K562 (cell line): ENCODE measurements around the gene MAD1L1. TPM values are rescaled to one million over a fixed set of nuclear protein-coding genes. Genes with fewer than 3 reads are reported as not detected.

Experiments
- ATAC-seq: fragments of 200-7000 bp; cut with Tn5 transposase; 3 replicates; pipeline ENCODE4 v1.9.1; 2020; ENCODE audit warnings: moderate library complexity
- BruUV-seq: library from RNA; stranded (reverse); fragments of 400-500 nt; replicated peaks from 2 replicates; lab custom pipeline; 2021; lab: Mats Ljungman, UMichigan
- CTCF ChIA-PET: fragments of 300-600 bp; formaldehyde crosslinking; extraction: SDS; loops from one replicate; lab custom pipeline; 2021; ENCODE audit warnings: low intra/inter-chr PET ratio; lab: Yijun Ruan, JAX
- POLR2A ChIA-PET: fragments of 300-600, 350-650 bp; sonication (Branson Sonifier 250); formaldehyde crosslinking; extraction: SDS; loops from one replicate; lab custom pipeline; 2021; ENCODE audit warnings: antibody characterized with exemption, inconsistent platforms; lab: Yijun Ruan, JAX
- DNase-seq, 4 experiments: peaks; one replicate each; pipeline versions ENCODE4 v3.0.0 to v3.0.0-alpha.2; 2011 to 2018; ENCODE audit warnings: low spot score in 3 of 4, mixed read lengths in 3 of 4; ENCODE audit errors: extremely low read depth in 1 of 4
- FAIRE-seq: peaks from 2 replicates; lab custom pipeline; 2011; peaks lifted over from hg19 to GRCh38; lab: Jason Lieb, UNC
- H2AFZ ChIP-seq: 2 replicates; pipeline ENCODE4 v1.6.0; 2011; ENCODE audit warnings: low read depth, low read length, control low read depth, inconsistent platforms
- H3K27ac ChIP-seq: fragments of 200-600 bp; 3 replicates; pipeline ENCODE4 v1.8.0; 2011; ENCODE audit warnings: low read depth, mild to moderate bottlenecking, control low read depth, inconsistent platforms, low read length, moderate library complexity, mixed read lengths; ENCODE audit errors: extremely low read depth
- H3K27me3 ChIP-seq, 2 experiments: fragments of 300-600 bp in 1 of 2; 2 replicates in 1 of 2; 3 replicates in 1 of 2; pipeline versions ENCODE4 v1.6.0 to v1.8.0; 2011; ENCODE audit warnings: inconsistent platforms in 2 of 2, low read length in 2 of 2, mild to moderate bottlenecking in 1 of 2, mixed read lengths in 1 of 2, moderate library complexity in 1 of 2; ENCODE audit not compliant: control insufficient read depth in 2 of 2, insufficient read depth in 2 of 2
- H3K36me3 ChIP-seq: fragments of 300-600 bp; 3 replicates; pipeline ENCODE4 v1.8.0; 2011; ENCODE audit warnings: mild to moderate bottlenecking, low read length, inconsistent platforms; ENCODE audit not compliant: control insufficient read depth, insufficient read depth
- H3K4me1 ChIP-seq, 2 experiments: fragments of 200-600 bp in 1 of 2; replicated peaks in 1 of 2; 2 replicates in 1 of 2; 3 replicates in 1 of 2; pipeline versions ENCODE4 v1.5.1 to v1.8.0; 2011; ENCODE audit warnings: inconsistent platforms in 2 of 2, low read length in 2 of 2, mild to moderate bottlenecking in 1 of 2, mixed read lengths in 1 of 2, moderate library complexity in 1 of 2; ENCODE audit not compliant: control insufficient read depth in 2 of 2, insufficient read depth in 2 of 2
- H3K4me2 ChIP-seq: 2 replicates; pipeline ENCODE4 v1.6.1; 2011; ENCODE audit warnings: low read length, control low read depth, inconsistent platforms, mixed read lengths; ENCODE audit not compliant: insufficient read depth
- H3K4me3 ChIP-seq: fragments of 200-600 bp; sonication (generic), shearing (Covaris generic); 2 replicates; pipeline ENCODE4 v1.5.1; 2016; ENCODE audit warnings: control low read depth, inconsistent platforms
- H3K79me2 ChIP-seq: fragments of 200-600 bp; 3 replicates; pipeline ENCODE4 v1.8.0; 2011; ENCODE audit warnings: low read length, inconsistent platforms; ENCODE audit not compliant: control insufficient read depth, insufficient read depth
- H3K9ac ChIP-seq, 2 experiments: 2 replicates each; pipeline versions ENCODE4 v1.6.0 to v1.6.1; 2011; ENCODE audit warnings: low read depth in 2 of 2, low read length in 2 of 2, control low read depth in 1 of 2, inconsistent platforms in 1 of 2, mild to moderate bottlenecking in 1 of 2, mixed read lengths in 1 of 2; ENCODE audit not compliant: insufficient read depth in 1 of 2
- H3K9me1 ChIP-seq: one replicate; pipeline ENCODE4 v1.6.0; 2011; ENCODE audit warnings: inconsistent platforms, mild to moderate bottlenecking, low read length, moderate library complexity; ENCODE audit not compliant: control insufficient read depth, insufficient read depth
- H3K9me3 ChIP-seq: replicated peaks from 2 replicates; pipeline ENCODE4 v1.5.1; 2011; ENCODE audit warnings: low read depth, low read length, inconsistent platforms; ENCODE audit not compliant: control insufficient read depth, insufficient read depth
- H4K20me1 ChIP-seq: replicated peaks from 2 replicates; pipeline ENCODE4 v1.6.1; 2011; ENCODE audit warnings: low read length, inconsistent platforms, mixed read lengths; ENCODE audit not compliant: control insufficient read depth, insufficient read depth
- POLR2G ChIP-seq: fragments of 200-400 bp; formaldehyde crosslinking; IDR thresholded peaks from 2 replicates; pipeline ENCODE4 v1.6.1; 2017; ENCODE audit warnings: low read depth, mild to moderate bottlenecking, antibody characterized with exemption, low read length, moderate library complexity
- ZBTB34 ChIP-seq: fragments of 250-450 bp; sonication (Bioruptor Pico); IDR thresholded peaks from 2 replicates; pipeline ENCODE4 v1.8.0; 2021; ENCODE audit warnings: mild to moderate bottlenecking, moderate library complexity
- WGBS: fragments of 100-300 bp; shearing (Covaris generic); methylation state at CpG from one replicate; pipeline ENCODE4 v1.1.6; 2016; ENCODE audit warnings: low coverage, mixed read lengths; ENCODE audit not compliant: insufficient coverage; ENCODE audit errors: missing lambda C conversion rate; 5-methylcytosine and 5-hydroxymethylcytosine counted together
- in situ Hi-C: fragments of 300-500 bp; cut with MboI; formaldehyde crosslinking; loops from 4 replicates; pipeline ENCODE4 v1.15.0; 2018; ENCODE audit warnings: inconsistent platforms, mixed read lengths
- intact Hi-C: fragments of 100-400 bp; cut with micrococcal nuclease; formaldehyde crosslinking; loops from 2 replicates; pipeline ENCODE4 v1.14.2; 2022
- polyA plus RNA-seq, 8 experiments: library from polyadenylated mRNA; depleted of rRNA in 4 of 8; stranded (reverse) in 5 of 8; unstranded in 3 of 8; fragments of >200 nt; fragmentation: Nextera tagmentation in 2 of 8; fragmentation: Illumina TruSeq in 1 of 8; extraction: Ambion mirVana in 2 of 8; extraction: Trizol in 1 of 8; gene quantifications; 2 replicates each; pipeline versions ENCODE4 v1.2.1 to v1.2.3, GENCODE V29; 2011 to 2014; ENCODE audit warnings: inconsistent platforms in 1 of 8, missing spikeins in 1 of 8
- total RNA-seq, 7 experiments: library from RNA; depleted of rRNA in 6 of 7; stranded (reverse); fragments of >200 nt in 6 of 7; fragmentation: Illumina TruSeq in 2 of 7; extraction: Trizol in 2 of 7; gene quantifications; 2 replicates each; pipeline versions ENCODE4 v1.2.1 to v1.2.3, GENCODE V29; 2011 to 2021; ENCODE audit warnings: low replicate concordance in 1 of 7

The MAD1L1 gene
- total and polyA plus RNA-seq, 9 of the 15 experiments (the other 6 are each of a cell fraction or from before 2014, with no cell fraction given), result 1.7 to 89.7 (median 18.0) TPM

GRCh38 chr7:2120841-2121830 is 111.6 kb downstream of the MAD1L1 start:
- Histone ChIP-seq H3K4me3 (no peak overlapping the region), H2AFZ (no peak overlapping the region), H3K9me3 (no peaks in the 10 kb centered on the region), H3K79me2 (no peaks in the 10 kb centered on the region), H3K4me2 (no peak overlapping the region), H3K27ac (no peak overlapping the region), H3K36me3 (peaks cover 10% of the 10 kb centered on the region; the same call in 1 of the 3 replicates), H3K9me1 (no peaks in the 10 kb centered on the region), H3K27me3 (no peaks in the 10 kb centered on the region), H3K9ac (peak overlapping the region in 1 of 2 experiments; percentile 52; a peak in 2 of 4 replicates), H4K20me1 (no peaks in the 10 kb centered on the region), H3K4me1 (peaks cover 0 to 51% of the 10 kb centered on the region in 2 experiments; a peak in 2 of 5 replicates)
- no TSS peak for BruUV-seq
- intact Hi-C loops, result no loop called here
- CTCF ChIA-PET, result no interaction called here
- FAIRE-seq, result no peak
- no peak for TF ChIP-seq ZBTB34 (CRISPR knock-in tag)
- peak; percentile 37; the same call in 1 of the 2 replicates for TF ChIP-seq POLR2G
- no peak for ATAC-seq
- POLR2A ChIA-PET, result no interaction called here
- WGBS, result 89% methylated on average over 22 of the region's 37 CpGs
- no peak for DNase-seq
- in situ Hi-C loops, result no loop called here
